Islet of Langerhans (tissue), 1 donor: Measurements from ENCODE around the gene ASF1B.

Source experiments
- FAIRE-seq: peaks from one replicate; lab custom pipeline; 2011; peaks lifted over from hg19 to GRCh38; lab: Jason Lieb, UNC

The ASF1B gene

GRCh38 chr19:14107581-14108461, 28.6 kb downstream of the ASF1B start:
- FAIRE-seq, result no peak

GRCh38 chr19:14106840-14107239, 29.5 kb downstream of the ASF1B start:
- FAIRE-seq, result no peak

GRCh38 chr19:14105680-14106079, 30.7 kb downstream of the ASF1B start:
- no peak for FAIRE-seq

GRCh38 chr19:14103310-14103709, 33.1 kb downstream of the ASF1B start:
- FAIRE-seq, result no peak

DNA sequence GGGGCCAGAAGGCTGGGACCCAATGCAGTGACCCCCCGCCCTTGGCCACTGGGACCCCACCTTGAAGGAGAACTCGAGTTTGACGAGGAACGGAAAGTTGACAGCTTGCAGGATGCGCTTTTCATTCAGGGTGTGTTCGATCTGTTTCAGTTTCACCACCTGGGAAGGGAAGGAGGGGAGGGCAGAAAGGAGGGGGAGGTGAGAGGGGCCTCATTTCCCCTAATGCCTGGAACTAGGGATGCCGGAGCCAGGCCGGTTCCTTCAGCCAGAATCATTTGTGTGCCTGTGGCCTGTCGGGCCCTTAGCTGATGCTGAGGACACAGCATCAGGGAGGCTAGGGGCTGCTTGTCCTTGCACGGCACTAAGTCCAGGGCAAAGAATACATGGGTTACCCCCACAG, 33.6 kb downstream of the ASF1B start:
- no peak for FAIRE-seq

- no peak for FAIRE-seq
Measured at GRCh38 chr19:14102102-14102696, 34.2 kb downstream of the ASF1B start.

DNA sequence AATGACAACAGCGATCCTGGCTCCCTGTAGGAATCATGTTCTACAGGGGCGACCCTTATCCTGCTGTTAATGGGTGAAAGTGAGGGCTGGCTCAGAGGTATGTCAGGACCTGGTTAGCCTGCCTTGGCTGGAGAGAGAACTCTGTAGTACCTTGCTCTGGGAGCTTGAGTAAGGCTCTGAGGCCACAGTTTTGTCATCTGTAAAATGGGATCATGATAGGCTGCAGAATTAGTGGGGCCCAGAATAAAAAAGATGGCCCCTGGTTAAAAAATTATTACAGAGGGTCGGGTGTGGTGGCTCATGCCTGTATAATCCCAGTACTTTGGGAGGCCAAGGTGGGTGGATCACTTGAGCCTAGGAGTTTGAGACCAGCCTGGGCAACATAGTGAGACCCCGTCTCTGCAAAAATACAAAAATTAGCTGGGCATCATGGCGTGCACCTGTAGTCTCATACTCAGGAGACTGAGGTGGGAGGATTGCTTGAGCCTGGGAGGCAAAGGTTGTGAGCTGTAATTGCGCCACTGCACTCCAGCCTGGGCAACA, 35.3 kb downstream of the ASF1B start:
- FAIRE-seq, result no peak

DNA sequence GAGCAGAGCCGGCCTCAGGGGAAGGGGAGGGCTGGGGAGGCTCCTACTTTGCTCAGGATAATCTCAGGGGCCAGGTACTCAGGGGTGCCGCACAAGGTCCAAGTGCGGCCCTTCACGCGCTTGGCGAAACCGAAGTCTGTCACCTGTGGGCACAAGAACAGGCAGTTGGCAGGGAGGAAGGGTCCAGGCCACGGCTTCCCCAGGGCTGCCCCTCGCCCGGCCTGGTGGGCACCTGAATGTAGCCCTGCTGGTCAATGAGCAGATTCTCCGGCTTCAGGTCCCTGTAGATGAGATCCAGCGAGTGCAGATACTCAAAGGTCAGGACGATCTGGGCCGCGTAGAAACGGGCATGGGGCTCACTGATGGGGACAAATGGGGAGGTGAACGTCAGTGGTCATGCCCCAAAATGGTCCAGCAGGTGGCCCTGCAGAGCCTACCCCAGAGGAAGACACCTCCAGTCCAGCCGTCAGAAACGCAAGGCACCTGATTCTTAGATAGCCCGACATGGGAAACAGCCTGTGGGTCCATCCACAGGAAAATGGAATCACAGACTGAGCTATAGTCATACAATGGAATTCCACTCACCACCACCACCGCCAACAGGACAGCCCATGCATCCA, 38.7 kb downstream of the ASF1B start:
- FAIRE-seq, result no peak

DNA sequence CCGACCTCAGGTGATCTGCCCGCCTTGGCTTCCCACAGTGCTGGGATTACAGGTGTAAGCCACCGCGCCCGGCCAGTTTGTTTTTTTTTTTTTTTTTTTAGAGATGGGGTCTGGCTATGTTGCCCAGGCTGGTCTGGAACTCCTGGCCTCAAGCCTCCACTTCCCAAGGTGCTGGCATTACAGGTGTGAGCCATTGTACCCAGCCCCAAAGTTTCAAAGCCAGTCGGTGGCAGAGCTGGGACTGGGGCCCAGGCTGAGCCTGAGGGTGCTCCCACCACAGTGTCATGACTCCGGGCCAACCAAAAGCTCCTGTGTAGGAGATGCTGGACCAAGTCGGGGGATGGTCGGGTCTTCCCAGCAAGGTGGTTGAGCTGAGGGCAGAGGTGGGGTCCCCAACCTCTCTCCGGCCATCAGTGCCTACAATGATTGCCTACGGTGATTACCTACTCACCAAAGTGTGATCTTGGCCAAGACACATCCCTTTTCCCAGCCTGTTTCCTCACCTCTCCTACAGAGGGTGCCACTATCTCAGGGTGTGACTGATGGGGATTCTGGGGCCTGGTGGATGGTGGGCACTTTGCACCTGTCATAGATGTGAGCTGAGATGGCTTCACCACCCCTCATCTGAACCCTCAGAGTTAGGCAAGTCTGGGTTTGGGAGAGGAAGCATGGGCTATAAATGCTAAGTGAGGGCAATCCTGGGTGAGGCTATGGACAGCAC, 40.0 kb downstream of the ASF1B start:
- FAIRE-seq, result no peak

- FAIRE-seq, result no peak
Measured at GRCh38 chr19:14094854-14095253, 41.5 kb downstream of the ASF1B start.

- no peak for FAIRE-seq
Measured at GRCh38 chr19:14093117-14093823, 43.1 kb downstream of the ASF1B start.

DNA sequence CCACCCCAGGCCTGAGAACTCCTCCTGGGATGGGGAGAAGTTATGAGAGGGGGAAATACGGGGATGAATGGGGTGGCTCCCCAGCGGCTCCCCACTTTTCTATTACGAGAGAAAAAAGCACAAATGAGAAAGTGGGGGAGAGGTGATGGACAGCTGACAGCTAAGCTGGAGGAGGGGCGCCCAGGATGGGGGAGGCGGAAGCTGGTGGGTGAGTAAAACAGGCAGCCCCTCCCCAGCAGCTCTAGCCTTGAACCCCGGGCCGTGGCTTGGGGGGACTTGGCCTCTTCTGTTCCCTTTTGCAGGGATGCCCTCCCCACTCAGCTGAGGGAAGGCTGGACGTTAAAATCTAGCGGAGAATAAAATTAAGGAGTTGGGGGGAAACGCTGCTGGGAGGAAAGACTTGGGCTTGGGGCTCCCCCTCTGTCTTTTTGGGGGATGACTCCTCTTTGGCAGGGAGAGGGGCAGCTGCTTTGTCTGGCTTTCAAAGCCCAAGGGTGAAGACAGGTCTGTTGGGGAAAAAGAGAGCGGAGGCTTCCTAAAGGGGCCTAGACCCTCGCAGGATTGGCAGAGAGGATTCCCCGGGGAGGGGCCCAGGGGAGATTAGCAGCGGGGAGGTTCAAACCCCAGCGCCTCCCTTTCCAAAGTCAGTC, 44.5 kb downstream of the ASF1B start:
- FAIRE-seq, result no peak

DNA sequence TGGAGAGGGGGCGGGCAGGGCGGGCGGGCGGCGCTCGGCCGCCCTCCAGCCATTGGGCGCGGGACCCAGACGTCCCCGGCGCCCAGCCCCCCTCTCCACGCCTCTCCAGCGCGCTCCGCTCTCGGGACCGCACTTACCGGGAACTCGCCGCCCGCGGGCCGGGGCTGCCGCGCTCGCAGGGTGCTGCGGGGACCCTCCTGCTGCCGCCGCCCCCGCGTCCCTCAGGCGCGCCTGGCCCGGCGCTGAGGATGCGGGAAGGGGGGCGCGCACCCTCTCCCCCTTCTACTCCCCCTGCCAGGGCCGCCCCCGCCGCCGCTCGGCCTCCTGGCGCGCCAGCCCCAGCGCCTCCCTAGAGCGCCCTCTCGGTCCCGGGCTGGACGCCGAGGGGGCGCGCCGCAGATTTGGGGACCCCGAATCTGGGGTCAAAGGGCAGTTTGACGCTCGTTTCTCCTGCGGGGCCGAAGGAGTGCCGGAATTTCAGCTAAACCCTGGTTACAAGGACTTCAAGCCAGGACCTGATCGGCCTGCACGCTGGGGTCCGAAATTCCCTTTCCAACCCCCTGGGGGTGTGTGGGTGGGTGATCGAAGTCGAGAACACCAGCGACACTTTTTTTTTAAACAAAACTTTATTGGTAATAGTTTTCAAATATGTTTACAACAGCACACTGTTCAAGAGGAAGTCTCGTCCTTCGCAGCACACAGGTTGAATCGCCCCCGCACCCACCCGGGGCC, 45.1 kb downstream of the ASF1B start:
- FAIRE-seq, result no peak

DNA sequence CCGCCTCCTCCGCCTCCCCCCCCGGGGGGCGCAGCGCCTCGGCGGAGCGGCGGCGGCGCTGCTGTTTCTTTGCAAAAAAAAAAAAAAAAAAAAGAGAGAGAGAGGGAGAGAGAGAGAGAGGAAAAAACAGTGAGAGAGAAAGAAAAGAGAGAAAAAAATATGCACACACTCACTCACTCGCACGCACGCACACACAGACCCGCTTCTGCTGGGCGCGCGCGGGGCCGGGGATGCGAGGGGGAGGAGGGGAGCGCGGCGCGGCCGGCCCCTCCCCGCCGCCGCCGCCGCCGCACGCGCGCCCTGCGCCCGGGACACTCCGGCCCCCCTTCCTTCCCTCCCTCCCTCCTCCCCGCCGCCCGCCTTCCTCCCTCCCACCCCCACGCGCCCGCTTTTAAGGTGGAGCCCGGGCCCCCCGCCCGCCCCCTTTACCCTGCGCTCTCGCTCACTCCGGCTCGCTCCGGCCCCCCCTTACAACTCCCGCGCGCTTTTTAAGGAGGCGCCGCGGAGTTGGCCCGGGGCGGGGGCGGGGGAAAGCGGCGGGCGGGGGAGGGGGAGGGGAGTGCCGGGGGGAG, 45.8 kb downstream of the ASF1B start, which contains the start of gene SAMD1:
Gene SAMD1, minus strand, starts transcription at position 243 of the 572 bp plus-strand sequence.
- no peak for FAIRE-seq

DNA sequence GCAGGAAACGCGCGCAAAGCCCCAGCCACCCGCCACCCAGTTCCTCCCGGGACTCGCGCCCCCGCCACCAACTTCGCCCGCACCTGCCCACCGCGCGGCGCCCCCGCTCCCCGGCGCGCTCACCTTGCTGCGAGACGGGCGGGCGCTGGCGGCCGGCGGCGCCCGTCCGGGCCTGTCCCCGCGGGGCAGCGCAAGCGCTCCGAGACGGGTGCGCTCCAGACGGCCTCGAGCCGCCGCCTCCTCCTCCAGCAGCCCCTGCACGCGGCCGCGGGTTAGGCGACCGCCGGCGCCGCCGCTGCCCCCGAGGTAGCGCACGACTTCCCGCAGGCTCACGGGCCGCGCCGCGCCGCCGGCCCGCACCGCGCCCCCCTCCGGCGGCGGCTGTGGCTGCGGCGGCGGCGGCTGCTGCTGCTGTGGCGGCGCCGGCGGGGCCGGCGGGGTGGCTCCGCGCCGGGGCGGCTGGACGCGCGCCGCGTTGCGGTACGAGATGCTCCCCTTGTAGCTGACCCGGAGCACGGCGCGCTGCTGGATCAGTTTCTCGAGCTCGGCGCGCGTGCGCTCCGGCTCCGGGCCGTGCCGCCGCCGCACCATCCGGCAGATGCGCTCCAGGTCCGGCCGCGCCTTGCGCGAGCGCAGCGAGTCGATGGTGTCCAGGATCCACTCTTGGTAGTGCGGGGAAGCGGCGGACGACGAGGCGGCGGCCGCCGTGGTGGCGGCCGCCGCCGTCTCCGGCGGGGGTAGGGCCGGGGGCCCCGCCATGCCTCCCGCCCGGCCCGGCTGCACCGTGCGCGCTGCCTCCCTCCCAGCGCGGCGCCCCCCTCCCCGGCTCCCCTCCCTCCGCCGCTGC, 46.5 kb downstream of the ASF1B start:
- FAIRE-seq, result no peak

DNA sequence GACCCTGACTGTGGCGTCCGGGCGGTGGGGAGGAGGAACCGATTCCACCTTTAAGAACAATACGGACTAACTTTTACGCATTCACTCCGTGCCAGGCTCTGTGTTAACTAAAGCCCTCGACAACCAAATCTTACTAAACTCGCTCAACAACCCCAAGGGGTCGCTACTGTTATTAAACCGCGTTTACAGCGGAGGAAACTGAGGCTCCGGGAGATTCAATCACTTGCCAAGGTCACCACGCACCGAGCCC, 47.1 kb downstream of the ASF1B start:
- FAIRE-seq, result no peak

DNA sequence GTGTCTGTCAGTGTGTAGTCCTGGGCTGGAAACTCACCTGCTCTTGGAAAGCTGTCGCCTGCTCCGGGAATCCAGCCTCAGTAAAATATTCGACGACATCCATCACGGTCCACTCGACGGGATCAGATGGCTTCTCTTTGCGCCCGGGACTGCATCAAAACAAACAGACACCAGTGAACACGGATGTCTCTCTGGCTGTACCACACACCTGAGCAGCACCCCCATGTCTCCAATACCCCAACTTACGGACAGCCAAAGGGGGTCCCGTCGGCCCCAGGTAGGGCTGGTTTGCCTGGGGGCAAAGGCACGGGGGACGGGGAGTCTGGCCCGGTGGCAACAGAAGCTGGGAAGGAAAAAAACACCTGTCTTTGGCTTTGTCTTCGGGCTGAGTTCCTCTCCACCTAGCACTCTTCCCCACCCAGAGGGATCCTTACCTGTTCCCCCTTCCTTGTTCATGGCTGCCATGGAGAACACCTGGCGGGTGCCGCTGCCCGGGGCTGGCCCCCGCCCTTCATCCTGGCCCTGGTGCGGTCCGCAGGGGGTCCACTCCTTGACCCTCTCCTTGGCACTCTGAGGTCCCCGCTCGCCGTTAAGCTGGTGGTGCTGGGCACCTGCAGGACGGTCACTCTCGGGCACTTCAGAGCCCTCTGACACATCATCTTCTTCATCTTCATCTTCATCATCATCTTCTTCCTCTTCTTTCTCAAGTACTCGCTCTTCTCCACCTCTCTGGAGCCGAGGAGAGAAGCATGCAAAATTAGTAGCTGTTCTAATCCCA, 47.6 kb downstream of the ASF1B start:
- no peak for FAIRE-seq

- no peak for FAIRE-seq
Measured at GRCh38 chr19:14086098-14086497, 50.3 kb downstream of the ASF1B start.
